ENCODE results near the gene SLC22A13. TPM values are rescaled to one million over a fixed set of nuclear protein-coding genes. Genes with fewer than 3 reads are reported as not detected.
A peak's percentile ranks its signal among the peaks of the same experiment; 100 is the strongest.

SLC22A13 gene, protein sequence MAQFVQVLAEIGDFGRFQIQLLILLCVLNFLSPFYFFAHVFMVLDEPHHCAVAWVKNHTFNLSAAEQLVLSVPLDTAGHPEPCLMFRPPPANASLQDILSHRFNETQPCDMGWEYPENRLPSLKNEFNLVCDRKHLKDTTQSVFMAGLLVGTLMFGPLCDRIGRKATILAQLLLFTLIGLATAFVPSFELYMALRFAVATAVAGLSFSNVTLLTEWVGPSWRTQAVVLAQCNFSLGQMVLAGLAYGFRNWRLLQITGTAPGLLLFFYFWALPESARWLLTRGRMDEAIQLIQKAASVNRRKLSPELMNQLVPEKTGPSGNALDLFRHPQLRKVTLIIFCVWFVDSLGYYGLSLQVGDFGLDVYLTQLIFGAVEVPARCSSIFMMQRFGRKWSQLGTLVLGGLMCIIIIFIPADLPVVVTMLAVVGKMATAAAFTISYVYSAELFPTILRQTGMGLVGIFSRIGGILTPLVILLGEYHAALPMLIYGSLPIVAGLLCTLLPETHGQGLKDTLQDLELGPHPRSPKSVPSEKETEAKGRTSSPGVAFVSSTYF
- 0.67 and 1.4 TPM in 2 replicates for total RNA-seq (2013; cell fraction: nucleolus; rRNA removed)
- not detected in 2 replicates for total RNA-seq (2014; rRNA removed)
- 0.13 and 0.18 TPM in 2 replicates for total RNA-seq (2014; rRNA removed; fragmentation: Illumina TruSeq; extraction: Trizol)
- total RNA-seq (2021): 0.13 TPM in 1 of 2 replicates, not detected in the other
- 0.20 TPM for polyA plus RNA-seq (2011; ENCODE audit: low read depth)
- polyA plus RNA-seq (2011; rRNA removed): 0.11 TPM in 1 of 2 replicates, not detected in the other
- 0.12 and 0.23 TPM in 2 replicates for polyA plus RNA-seq (2011; cell fraction: cytosol; rRNA removed)
- polyA plus RNA-seq (2011; cell fraction: nucleus; rRNA removed): 0.76 and 0.80 TPM in 2 replicates
- polyA plus RNA-seq (2012): 0.18 TPM in 1 of 2 replicates, not detected in the other
- 0.03 TPM in 1 of 2 replicates, not detected in the other for polyA plus RNA-seq (2014; fragmentation: Illumina TruSeq; extraction: Trizol)
- polyA plus RNA-seq (2014; fragmentation: Nextera tagmentation; extraction: Ambion mirVana): under 1 TPM in 1 of 2 experiments, not detected in 1; 0.04 TPM
- 0.05 and 0.19 TPM in 2 replicates for polyA plus RNA-seq (2014; rRNA removed)
- not detected for polyA plus RNA-seq (2016; fragmentation: Nextera tagmentation; extraction: Ambion mirVana)
- 0.46 and 0.73 TPM in 2 replicates for polyA minus RNA-seq (2011; rRNA and poly(A)+ RNA removed)
- not detected in 2 replicates for polyA minus RNA-seq (2011; cell fraction: cytosol; rRNA and poly(A)+ RNA removed)
- polyA minus RNA-seq (2011; cell fraction: nucleus; rRNA and poly(A)+ RNA removed): 1.2 and 2.2 TPM in 2 replicates
- percentile 40 among the genes with signal in this experiment for Bru-seq, nascent RNA
- percentile 35 among the genes with signal in this experiment for BruChase-seq, experiment 1, labeled RNA remaining after a 6-hour chase
- BruChase-seq, experiment 2, labeled RNA remaining after a 2-hour chase: percentile 44 among the genes with signal in this experiment
- long read RNA-seq, experiment 1: 0 reads
- long read RNA-seq, experiment 2: 0 reads

GRCh38 chr3:38265604-38266307 lies at the start of gene SLC22A13:
Gene SLC22A13, plus strand, starts transcription at chr3:38265812. Its CDS starts 49 bp downstream, at chr3:38265861.
- ChIA-PET CTCF (no interaction called here), SMC1A (ENCODE audit: uncharacterized antibody, unreplicated experiment) (no interaction called here), RAD21 (ENCODE audit: unreplicated experiment) (interaction anchor here (1.6 kb wide), 1 partner anchor 129 kb away, joined by 3 read pairs; the partner anchor contains the start of gene ACAA1), POLR2A (no interaction called here)
- ATAC-seq: no peak
- no peaks in the 10 kb centered on the region for H3K9me3 ChIP-seq (replicated peaks; ENCODE audit: control insufficient read depth, insufficient read depth, low read length)
- FAIRE-seq: no peak
- no peaks in the 10 kb centered on the region for H3K36me3 ChIP-seq (ENCODE audit: control insufficient read depth in 2 of 2, insufficient read depth in 2 of 2, low read length in 1 of 2)
- H3K4me2 ChIP-seq (ENCODE audit: control insufficient read depth, insufficient read depth): no peak within 1 kb of the TSS
- no peak for DNase-seq (ENCODE audit: low read depth, low spot score)
- H3K9ac ChIP-seq (ENCODE audit: control insufficient read depth, insufficient read depth, low read length): no peak within 1 kb of the TSS
- no peaks in the 10 kb centered on the region for H4K20me1 ChIP-seq (ENCODE audit: control insufficient read depth, insufficient read depth)
- H3K79me2 ChIP-seq (ENCODE audit: control insufficient read depth, insufficient read depth, low read length): no peaks in the 10 kb centered on the region
- H3K27ac ChIP-seq (ENCODE audit: control insufficient read depth, insufficient read depth): no peak within 1 kb of the TSS
- H3K4me3 ChIP-seq: no peak within 1 kb of the TSS
- no peaks in the 10 kb centered on the region for H3K27me3 ChIP-seq (replicated peaks in 1 of 2; ENCODE audit: control insufficient read depth in 2 of 2, insufficient read depth in 2 of 2, low read length in 1 of 2)
- BruUV-seq (replicated peaks): no TSS peak
- no peak within 1 kb of the TSS for H2AFZ ChIP-seq (ENCODE audit: control insufficient read depth, low read depth, low read length)
- intact Hi-C loops (cut with micrococcal nuclease; ENCODE audit: unreplicated experiment): no loop called here
- peaks cover 14% of the 10 kb centered on the region for H3K4me1 ChIP-seq (ENCODE audit: control insufficient read depth, insufficient read depth, low read length)
- 86% methylated on average over 9 of the region's 9 CpGs for WGBS (ENCODE audit: insufficient coverage, insufficient replicate concordance, low lambda C conversion rate, missing lambda C conversion rate)
- in situ Hi-C loops (cut with MboI): no loop called here
- TF ChIP-seq, protein P1, sequence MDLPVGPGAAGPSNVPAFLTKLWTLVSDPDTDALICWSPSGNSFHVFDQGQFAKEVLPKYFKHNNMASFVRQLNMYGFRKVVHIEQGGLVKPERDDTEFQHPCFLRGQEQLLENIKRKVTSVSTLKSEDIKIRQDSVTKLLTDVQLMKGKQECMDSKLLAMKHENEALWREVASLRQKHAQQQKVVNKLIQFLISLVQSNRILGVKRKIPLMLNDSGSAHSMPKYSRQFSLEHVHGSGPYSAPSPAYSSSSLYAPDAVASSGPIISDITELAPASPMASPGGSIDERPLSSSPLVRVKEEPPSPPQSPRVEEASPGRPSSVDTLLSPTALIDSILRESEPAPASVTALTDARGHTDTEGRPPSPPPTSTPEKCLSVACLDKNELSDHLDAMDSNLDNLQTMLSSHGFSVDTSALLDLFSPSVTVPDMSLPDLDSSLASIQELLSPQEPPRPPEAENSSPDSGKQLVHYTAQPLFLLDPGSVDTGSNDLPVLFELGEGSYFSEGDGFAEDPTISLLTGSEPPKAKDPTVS (IDR thresholded peaks at IDR 0.05; ENCODE audit: low read depth, low read length): no peak
- TF ChIP-seq ESRRA (IDR thresholded peaks at IDR 0.05; ENCODE audit: low read length) (no peak), YY1 (IDR thresholded peaks at IDR 0.05; ENCODE audit: low read depth, low read length) (no peak), SREBF1 (IDR thresholded peaks at IDR 0.05; ENCODE audit: low read length) (no peak), EGR1 (IDR thresholded peaks at IDR 0.05; ENCODE audit: borderline replicate concordance in 1 of 2, low read depth in 2 of 2, low read length in 2 of 2) (no peak), SIX5 (IDR thresholded peaks at IDR 0.05; ENCODE audit: low read depth, low read length, severe bottlenecking) (no peak), HDGF (IDR thresholded peaks at IDR 0.05) (no peak), TCF3 (IDR thresholded peaks at IDR 0.05; ENCODE audit: borderline replicate concordance, insufficient read depth, low read depth, low read length) (no peak), KDM1A (IDR thresholded peaks at IDR 0.05; ENCODE audit: borderline replicate concordance) (no peak), MEF2A (IDR thresholded peaks at IDR 0.05; ENCODE audit: insufficient read depth, low read depth, low read length) (no peak), REST (IDR thresholded peaks at IDR 0.05; ENCODE audit: low read depth, low read length) (no peak), HDAC6 (IDR thresholded peaks at IDR 0.05; ENCODE audit: unreplicated experiment) (no peak)
- TF ChIP-seq, protein P2, sequence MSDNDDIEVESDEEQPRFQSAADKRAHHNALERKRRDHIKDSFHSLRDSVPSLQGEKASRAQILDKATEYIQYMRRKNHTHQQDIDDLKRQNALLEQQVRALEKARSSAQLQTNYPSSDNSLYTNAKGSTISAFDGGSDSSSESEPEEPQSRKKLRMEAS (IDR thresholded peaks at IDR 0.05; ENCODE audit: low read depth, low read length): no peak
